ENCODE data around the gene OBSCN.

Gene OBSCN

DNA sequence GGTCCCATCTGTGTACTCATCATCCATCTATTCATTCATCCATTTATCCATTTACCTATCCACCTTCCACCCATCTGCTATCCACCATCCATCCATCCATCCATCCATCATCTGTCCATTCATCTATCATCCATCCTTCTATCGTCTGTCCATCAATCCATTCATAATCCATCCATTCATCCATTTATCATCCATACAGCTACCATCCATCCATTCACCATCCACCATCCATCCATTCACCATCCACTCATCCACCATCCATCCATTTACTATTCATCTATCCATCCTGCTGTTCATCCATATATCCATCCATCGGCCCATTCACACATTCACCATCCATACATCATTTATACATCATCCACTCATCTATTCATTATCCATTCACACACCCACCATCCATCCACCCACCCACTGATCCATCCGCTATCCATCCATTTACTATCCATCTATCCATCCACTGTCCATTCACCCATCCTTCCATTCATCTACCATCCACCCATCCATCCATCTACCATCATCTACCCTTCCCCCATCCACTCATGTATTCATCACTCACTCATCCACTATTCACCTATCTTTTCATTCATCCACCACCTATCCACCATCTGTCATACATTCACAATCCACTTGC, 102.4 kb downstream of the OBSCN start:
- TF ChIP-seq, protein P1, sequence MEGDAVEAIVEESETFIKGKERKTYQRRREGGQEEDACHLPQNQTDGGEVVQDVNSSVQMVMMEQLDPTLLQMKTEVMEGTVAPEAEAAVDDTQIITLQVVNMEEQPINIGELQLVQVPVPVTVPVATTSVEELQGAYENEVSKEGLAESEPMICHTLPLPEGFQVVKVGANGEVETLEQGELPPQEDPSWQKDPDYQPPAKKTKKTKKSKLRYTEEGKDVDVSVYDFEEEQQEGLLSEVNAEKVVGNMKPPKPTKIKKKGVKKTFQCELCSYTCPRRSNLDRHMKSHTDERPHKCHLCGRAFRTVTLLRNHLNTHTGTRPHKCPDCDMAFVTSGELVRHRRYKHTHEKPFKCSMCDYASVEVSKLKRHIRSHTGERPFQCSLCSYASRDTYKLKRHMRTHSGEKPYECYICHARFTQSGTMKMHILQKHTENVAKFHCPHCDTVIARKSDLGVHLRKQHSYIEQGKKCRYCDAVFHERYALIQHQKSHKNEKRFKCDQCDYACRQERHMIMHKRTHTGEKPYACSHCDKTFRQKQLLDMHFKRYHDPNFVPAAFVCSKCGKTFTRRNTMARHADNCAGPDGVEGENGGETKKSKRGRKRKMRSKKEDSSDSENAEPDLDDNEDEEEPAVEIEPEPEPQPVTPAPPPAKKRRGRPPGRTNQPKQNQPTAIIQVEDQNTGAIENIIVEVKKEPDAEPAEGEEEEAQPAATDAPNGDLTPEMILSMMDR (IDR thresholded peaks at IDR 0.05; ENCODE audit: low read length, missing control alignments) = no peak
- no peak for DNase-seq (ENCODE audit: low read depth)
- no peak overlapping the region for H3K4me3 ChIP-seq (replicated peaks; ENCODE audit: low read depth, low read length)

DNA sequence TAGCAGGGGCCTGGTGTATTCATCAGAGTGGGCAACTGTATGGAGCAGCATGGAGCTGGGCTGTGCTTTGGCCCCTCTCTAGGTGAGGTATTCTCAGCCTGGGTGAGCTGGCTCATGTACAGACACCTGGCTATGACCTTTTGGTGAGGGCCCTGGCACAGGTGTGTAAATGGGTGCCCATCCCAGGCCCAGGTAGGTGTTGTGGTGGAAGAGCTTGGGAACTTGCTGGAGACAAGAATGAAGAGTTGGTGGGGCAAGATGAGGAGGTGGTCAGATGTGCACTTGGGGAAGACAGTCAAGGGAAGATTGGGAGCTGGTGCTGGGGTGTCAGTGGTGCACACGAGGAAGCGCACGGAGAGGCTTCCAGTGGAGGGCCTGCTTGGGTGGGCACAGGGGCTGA, 103.2 kb downstream of the OBSCN start:
- TF ChIP-seq, protein P1 (IDR thresholded peaks at IDR 0.05; ENCODE audit: low read length, missing control alignments) = no peak
- no peak overlapping the region for H3K4me3 ChIP-seq (replicated peaks; ENCODE audit: low read depth, low read length)
- no peak for DNase-seq (ENCODE audit: low read depth)

DNA sequence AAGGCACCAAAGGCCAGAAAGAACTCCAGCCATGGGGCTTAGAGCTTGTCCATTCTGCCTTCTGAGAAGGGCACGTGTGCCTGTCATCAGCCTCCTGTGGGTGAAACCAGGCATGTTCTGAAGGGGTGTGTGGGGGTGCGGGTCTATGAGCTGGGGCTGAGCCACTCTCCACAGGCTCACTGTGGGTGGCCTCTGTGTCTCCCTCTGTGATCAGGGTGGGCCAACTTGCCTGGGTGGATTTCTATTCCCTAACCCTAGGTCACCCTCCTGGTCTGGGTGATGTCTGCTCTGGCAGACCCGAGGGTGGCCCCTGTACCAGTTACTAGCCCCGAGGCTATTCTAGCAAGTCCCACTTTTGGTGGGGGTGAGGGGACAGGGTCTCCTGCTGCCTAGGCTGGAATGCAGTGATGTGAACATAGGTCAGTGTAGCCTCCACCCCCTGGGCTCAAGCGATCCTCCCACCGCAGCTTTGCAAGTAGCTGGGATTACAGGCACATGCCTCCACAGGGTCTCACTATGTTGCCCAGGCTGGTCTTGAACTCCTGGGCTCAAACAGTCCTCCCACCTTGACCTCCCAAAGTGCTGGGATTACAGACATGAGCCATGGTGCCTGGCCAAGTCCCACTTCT, 104.4 kb downstream of the OBSCN start:
- no peak for DNase-seq (ENCODE audit: low read depth)
- TF ChIP-seq, protein P1 (IDR thresholded peaks at IDR 0.05; ENCODE audit: low read length, missing control alignments) = no peak
- no peak overlapping the region for H3K4me3 ChIP-seq (replicated peaks; ENCODE audit: low read depth, low read length)

DNA sequence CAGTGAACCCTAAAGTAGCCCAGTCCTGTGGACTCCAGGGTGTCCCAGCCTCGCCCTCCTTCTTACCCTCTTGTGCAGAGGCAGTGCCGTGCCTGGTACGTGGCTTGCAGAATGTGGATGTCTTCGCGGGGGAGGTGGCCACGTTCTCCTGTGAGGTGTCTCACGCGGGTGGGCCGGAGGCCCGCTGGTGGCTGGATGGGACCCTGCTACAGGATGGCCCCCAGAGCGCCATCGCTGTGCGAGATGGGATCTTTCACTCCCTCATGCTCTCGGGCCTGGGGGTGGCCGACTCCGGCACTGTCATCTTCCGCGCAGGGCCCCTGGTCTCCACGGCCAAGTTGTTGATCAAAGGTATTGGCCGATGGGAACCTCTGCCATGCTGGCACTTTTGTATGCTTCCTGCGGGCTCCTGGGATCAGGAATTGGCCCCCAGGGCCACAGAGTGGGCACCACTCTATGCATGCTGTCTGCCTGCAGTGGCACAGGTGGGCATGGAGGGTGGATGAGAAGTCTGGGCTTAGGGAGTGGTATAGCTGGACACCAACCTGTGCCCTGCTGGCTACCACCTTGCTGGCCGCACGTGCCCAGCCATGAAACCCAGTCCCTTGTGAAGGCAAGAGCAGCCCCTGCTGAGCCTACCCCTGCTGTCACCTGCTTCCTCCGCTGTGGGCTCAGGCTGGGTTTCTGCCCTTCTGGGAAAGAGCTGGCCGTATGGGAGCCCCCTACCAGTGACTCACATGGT, 105.9 kb downstream of the OBSCN start:
- no peak for DNase-seq (ENCODE audit: low read depth)
- TF ChIP-seq, protein P1 (IDR thresholded peaks at IDR 0.05; ENCODE audit: low read length, missing control alignments) = no peak
- H3K4me3 ChIP-seq (replicated peaks; ENCODE audit: low read depth, low read length) = no peak overlapping the region

DNA sequence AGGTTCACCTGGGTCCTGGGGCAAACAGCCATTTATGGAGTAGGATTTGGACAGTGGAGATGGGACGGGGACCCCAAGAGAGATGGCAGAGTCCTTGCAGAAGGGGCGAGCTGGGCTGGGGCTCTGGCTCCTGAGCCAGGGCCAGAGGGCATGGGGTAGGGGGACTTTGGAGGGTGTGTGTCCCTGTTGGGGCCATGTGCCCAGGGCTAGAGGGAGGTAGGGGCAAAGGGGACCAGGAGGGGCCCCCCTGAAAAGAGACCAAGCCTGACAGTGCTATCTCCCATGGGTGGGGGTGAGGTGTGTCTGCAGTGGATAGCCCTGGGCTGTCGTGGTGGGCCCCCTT, 106.4 kb downstream of the OBSCN start:
- no peak overlapping the region for H3K4me3 ChIP-seq (replicated peaks; ENCODE audit: low read depth, low read length)
- no peak for DNase-seq (ENCODE audit: low read depth)
- TF ChIP-seq, protein P1 (IDR thresholded peaks at IDR 0.05; ENCODE audit: low read length, missing control alignments) = no peak

DNA sequence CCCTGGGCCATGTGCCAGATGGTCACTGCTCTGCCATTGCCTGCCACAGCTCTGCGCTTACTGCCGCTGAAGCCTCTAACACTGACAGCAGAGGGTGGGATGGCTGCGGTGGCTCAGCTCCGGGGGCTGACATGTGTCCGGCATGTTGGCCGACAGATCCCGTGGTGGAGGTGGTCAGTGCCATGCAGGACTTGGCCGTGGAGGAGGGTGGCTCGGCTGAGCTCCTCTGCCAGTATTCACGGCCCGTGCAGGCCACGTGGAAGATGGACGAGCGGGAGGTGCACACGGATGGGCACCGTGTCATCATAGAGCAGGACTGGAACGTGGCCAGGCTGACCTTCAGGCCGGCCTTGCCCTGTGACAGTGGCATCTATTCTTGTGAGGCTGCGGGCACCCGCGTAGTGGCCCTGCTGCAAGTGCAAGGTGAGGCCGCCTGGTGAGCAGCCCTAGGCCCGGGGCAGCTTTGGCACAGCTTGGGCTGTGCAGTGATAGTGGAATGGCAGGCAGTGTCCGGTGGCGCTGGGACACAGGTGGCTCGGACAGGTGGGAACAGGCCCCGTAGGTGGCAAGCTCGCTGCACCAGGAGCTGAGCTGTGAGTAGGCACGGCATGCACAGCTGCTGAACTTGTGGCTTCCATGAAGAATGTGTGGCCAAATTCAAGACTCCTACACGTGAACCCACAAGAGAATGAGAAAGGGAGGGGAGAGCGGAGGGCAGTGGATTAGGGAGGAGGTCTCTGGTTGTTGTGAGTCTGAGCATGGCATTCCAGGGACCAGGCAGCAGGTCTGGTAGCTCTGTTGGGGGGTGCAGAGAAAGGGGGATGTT, 107.0 kb downstream of the OBSCN start:
- H3K4me3 ChIP-seq (replicated peaks; ENCODE audit: low read depth, low read length) = no peak overlapping the region
- TF ChIP-seq, protein P1 (IDR thresholded peaks at IDR 0.05; ENCODE audit: low read length, missing control alignments) = no peak
- DNase-seq (ENCODE audit: low read depth) = no peak
